GM23338 (cell line): ENCODE measurements around the gene TAF1B. TPM values are rescaled to one million over a fixed set of nuclear protein-coding genes. Genes with fewer than 3 reads are reported as not detected.

Experiments used
- ATAC-seq: fragments of 200-7000 bp; cut with Tn5 transposase; 3 replicates; pipeline ENCODE4 v1.9.1; 2020
- DNase-seq: peaks from one replicate; pipeline ENCODE4 v3.0.0-alpha.2; 2015; ENCODE audit warnings: low spot score
- H2AFZ ChIP-seq: fragments of 200-600 bp; sonication (generic); 2 replicates; pipeline ENCODE4 v1.8.0; 2016; ENCODE audit warnings: antibody characterized with exemption, mild to moderate bottlenecking, moderate library complexity
- H3F3A ChIP-seq: fragments of 200-600 bp; sonication (generic); replicated peaks from 2 replicates; pipeline ENCODE4 v1.8.0; 2017; ENCODE audit warnings: antibody characterized with exemption, mixed run types, low read depth
- H3K27ac ChIP-seq: fragments of 200-600 bp; sonication (generic); 2 replicates; pipeline ENCODE4 v1.6.1; 2016; ENCODE audit warnings: low read depth
- H3K27me3 ChIP-seq: fragments of 200-600 bp; sonication (generic); 2 replicates; pipeline ENCODE4 v1.8.0; 2016; ENCODE audit warnings: mild to moderate bottlenecking, mixed run types, moderate library complexity; ENCODE audit not compliant: insufficient read depth
- H3K36me3 ChIP-seq: fragments of 200-600 bp; sonication (generic); 2 replicates; pipeline ENCODE4 v1.8.0; 2016; ENCODE audit warnings: mild to moderate bottlenecking; ENCODE audit not compliant: insufficient read depth
- H3K4me1 ChIP-seq: fragments of 200-600 bp; sonication (generic); 2 replicates; pipeline ENCODE4 v1.8.0; 2016; ENCODE audit warnings: mild to moderate bottlenecking, moderate library complexity; ENCODE audit not compliant: insufficient read depth
- H3K4me2 ChIP-seq: fragments of 200-600 bp; sonication (generic); 2 replicates; pipeline ENCODE4 v1.7.1; 2017; ENCODE audit warnings: mixed run types
- H3K4me3 ChIP-seq: fragments of 200-600 bp; sonication (generic); 2 replicates; pipeline ENCODE4 v1.6.1; 2016; ENCODE audit warnings: mixed run types
- H3K79me2 ChIP-seq: fragments of 200-600 bp; sonication (generic); replicated peaks from 2 replicates; pipeline ENCODE4 v1.8.0; 2017; ENCODE audit warnings: mild to moderate bottlenecking; ENCODE audit not compliant: insufficient read depth
- H3K9me2 ChIP-seq: fragments of 200-600 bp; sonication (generic); 2 replicates; pipeline ENCODE4 v1.8.0; 2017; ENCODE audit not compliant: insufficient read depth
- H4K20me1 ChIP-seq: fragments of 200-600 bp; sonication (generic); replicated peaks from 2 replicates; pipeline ENCODE4 v1.8.0; 2017; ENCODE audit warnings: mild to moderate bottlenecking; ENCODE audit not compliant: insufficient read depth
- H3K27ac Mint-ChIP-seq: 2 replicates; pipeline ENCODE4 v1.8.0; 2020; ENCODE audit warnings: inconsistent platforms, mild to moderate bottlenecking, moderate library complexity, mixed read lengths
- H3K27me3 Mint-ChIP-seq: 3 replicates; pipeline ENCODE4 v1.8.0; 2022; ENCODE audit warnings: low read depth, mild to moderate bottlenecking, moderate library complexity, mixed read lengths, inconsistent platforms; ENCODE audit not compliant: insufficient read depth, poor library complexity
- H3K36me3 Mint-ChIP-seq: 3 replicates; pipeline ENCODE4 v1.8.0; 2021; ENCODE audit warnings: low read depth, mild to moderate bottlenecking, inconsistent platforms, moderate library complexity, mixed read lengths
- H3K4me1 Mint-ChIP-seq: 3 replicates; pipeline ENCODE4 v1.8.0; 2020; ENCODE audit warnings: mild to moderate bottlenecking, inconsistent platforms, mixed read lengths
- H3K4me3 Mint-ChIP-seq: 3 replicates; pipeline ENCODE4 v1.8.0; 2021; ENCODE audit warnings: moderate library complexity, mild to moderate bottlenecking, inconsistent platforms, mixed read lengths
- H3K9me3 Mint-ChIP-seq: 3 replicates; pipeline ENCODE4 v1.8.0; 2020; ENCODE audit warnings: moderate library complexity, mild to moderate bottlenecking, inconsistent platforms, mixed read lengths
- EZH2phosphoT487 ChIP-seq: fragments of 200-600 bp; sonication (generic); IDR thresholded peaks from one replicate; pipeline ENCODE4 v1.8.1; 2018; ENCODE audit warnings: antibody characterized with exemption; ENCODE audit not compliant: unreplicated experiment
- JUNB ChIP-seq: IDR thresholded peaks from one replicate; pipeline ENCODE4 v1.6.1; 2016; ENCODE audit warnings: antibody characterized with exemption; ENCODE audit not compliant: unreplicated experiment
- NANOG ChIP-seq: IDR thresholded peaks from 2 replicates; pipeline ENCODE4 v1.6.1; 2016; ENCODE audit warnings: antibody characterized with exemption, borderline replicate concordance
- POLR2AphosphoS5 ChIP-seq: IDR thresholded peaks from 2 replicates; pipeline ENCODE4 v1.6.1; 2016; ENCODE audit warnings: antibody characterized with exemption, low read depth
- STAT1 ChIP-seq: IDR thresholded peaks from one replicate; pipeline ENCODE4 v1.6.1; 2016; ENCODE audit warnings: antibody characterized with exemption; ENCODE audit not compliant: unreplicated experiment
- polyA plus RNA-seq: library from polyadenylated mRNA; unstranded; fragments of >200 nt; fragmentation: Nextera tagmentation; extraction: Ambion mirVana; gene quantifications from 2 replicates; pipeline ENCODE4 v1.2.1, GENCODE V29; 2016
- total RNA-seq: library from RNA; depleted of rRNA; stranded (reverse); fragments of >200 nt; shearing (Covaris generic); gene quantifications from 2 replicates; pipeline ENCODE4 v1.2.3, GENCODE V29; 2014
- TF ChIP-seq, protein P1 (sequence below), 2 experiments: fragments of 200-600 bp in 1 of 2; sonication (generic) in 1 of 2; conservative IDR thresholded peaks; 2 replicates each; pipeline versions ENCODE4 v1.5.1 to v1.6.1; 2016 to 2017; ENCODE audit warnings: antibody characterized with exemption in 2 of 2, low read depth in 2 of 2, mild to moderate bottlenecking in 2 of 2, moderate library complexity in 1 of 2
- TF ChIP-seq, protein P2 (sequence below): fragments of 250-450 bp; sonication (Bioruptor Pico); IDR thresholded peaks from 2 replicates; pipeline ENCODE4 v1.5.0; 2020; ENCODE audit warnings: mild to moderate bottlenecking, moderate library complexity
- TF ChIP-seq, protein P3 (sequence below): IDR thresholded peaks from 2 replicates; pipeline ENCODE4 v1.6.1; 2016; ENCODE audit warnings: antibody characterized with exemption

Gene TAF1B
- total and polyA plus RNA-seq, 2 experiments from 2014 or later: 22.2 to 28.9 TPM

DNA sequence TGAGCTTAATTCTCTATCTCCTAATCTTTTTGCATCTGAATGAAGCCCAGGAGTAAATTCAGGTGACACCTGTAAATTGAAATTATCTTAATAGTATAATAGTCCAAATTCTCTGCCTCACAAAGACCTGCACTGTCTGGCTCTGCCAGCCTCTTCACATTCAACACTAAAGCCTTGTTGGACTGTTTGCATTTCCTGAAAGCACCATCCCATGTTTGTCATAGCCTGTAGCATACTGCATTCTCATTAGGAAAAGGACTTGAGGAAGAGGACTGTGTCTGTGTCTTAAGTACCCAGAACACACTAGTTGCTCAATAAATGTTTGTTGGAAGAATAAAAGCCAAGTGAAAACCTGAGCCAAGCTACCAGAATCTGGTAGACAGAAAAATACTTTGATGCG, 65.4 kb downstream of the TAF1B start:
- Histone ChIP-seq H2AFZ (no peak overlapping the region), H3K4me3 (no peak overlapping the region), H3K27me3 (no peaks in the 10 kb centered on the region), H3K79me2 (no peaks in the 10 kb centered on the region), H3F3A (no peaks in the 10 kb centered on the region), H4K20me1 (no peaks in the 10 kb centered on the region), H3K4me1 (no peaks in the 10 kb centered on the region), H3K27ac (no peak overlapping the region), H3K36me3 (no peaks in the 10 kb centered on the region; the same call in 1 of the 2 replicates), H3K9me2 (no peaks in the 10 kb centered on the region), H3K4me2 (no peak overlapping the region)
- Mint-ChIP-seq H3K4me1 (no peaks in the 10 kb centered on the region), H3K9me3 (no peaks in the 10 kb centered on the region), H3K27me3 (no peaks in the 10 kb centered on the region), H3K4me3 (no peak overlapping the region), H3K27ac (no peak overlapping the region), H3K36me3 (no peaks in the 10 kb centered on the region; the same call in 2 of the 3 replicates)
- TF ChIP-seq, protein P1, sequence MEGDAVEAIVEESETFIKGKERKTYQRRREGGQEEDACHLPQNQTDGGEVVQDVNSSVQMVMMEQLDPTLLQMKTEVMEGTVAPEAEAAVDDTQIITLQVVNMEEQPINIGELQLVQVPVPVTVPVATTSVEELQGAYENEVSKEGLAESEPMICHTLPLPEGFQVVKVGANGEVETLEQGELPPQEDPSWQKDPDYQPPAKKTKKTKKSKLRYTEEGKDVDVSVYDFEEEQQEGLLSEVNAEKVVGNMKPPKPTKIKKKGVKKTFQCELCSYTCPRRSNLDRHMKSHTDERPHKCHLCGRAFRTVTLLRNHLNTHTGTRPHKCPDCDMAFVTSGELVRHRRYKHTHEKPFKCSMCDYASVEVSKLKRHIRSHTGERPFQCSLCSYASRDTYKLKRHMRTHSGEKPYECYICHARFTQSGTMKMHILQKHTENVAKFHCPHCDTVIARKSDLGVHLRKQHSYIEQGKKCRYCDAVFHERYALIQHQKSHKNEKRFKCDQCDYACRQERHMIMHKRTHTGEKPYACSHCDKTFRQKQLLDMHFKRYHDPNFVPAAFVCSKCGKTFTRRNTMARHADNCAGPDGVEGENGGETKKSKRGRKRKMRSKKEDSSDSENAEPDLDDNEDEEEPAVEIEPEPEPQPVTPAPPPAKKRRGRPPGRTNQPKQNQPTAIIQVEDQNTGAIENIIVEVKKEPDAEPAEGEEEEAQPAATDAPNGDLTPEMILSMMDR (conservative IDR thresholded peaks at IDR 0.05; ENCODE audit: low read depth in 2 of 2): no peak
- no peak for ATAC-seq
- DNase-seq: no peak

DNA sequence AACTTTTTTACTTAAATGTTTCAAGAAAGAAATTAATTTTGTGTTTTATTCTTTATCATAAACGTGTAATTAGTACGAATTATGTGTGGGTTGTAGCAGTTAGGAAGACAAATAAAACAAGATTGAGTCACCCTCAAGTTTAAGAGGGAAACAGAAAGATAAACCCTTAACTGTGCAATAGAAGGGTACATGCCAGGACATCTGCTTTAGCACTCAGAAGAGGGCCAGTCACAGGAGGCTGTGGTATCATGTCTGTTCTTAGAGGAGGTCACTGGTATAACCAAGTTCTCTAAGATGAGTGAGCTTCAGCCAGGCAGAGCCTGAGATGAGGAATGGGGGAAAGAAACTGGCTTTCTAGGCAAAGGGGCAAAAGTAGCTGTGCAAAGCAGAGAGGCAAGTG, 65.8 kb downstream of the TAF1B start:
- Mint-ChIP-seq H3K4me1 (no peaks in the 10 kb centered on the region), H3K9me3 (no peaks in the 10 kb centered on the region), H3K27ac (no peak overlapping the region), H3K36me3 (no peaks in the 10 kb centered on the region; the same call in 2 of the 3 replicates), H3K27me3 (no peaks in the 10 kb centered on the region), H3K4me3 (no peak overlapping the region)
- H2AFZ ChIP-seq: no peak overlapping the region
- ATAC-seq: no peak
- H4K20me1 ChIP-seq: no peaks in the 10 kb centered on the region
- no peak overlapping the region for H3K4me2 ChIP-seq
- H3K79me2 ChIP-seq: no peaks in the 10 kb centered on the region
- no peak for DNase-seq
- H3F3A ChIP-seq: no peaks in the 10 kb centered on the region
- no peaks in the 10 kb centered on the region; the same call in 1 of the 2 replicates for H3K36me3 ChIP-seq
- H3K27ac ChIP-seq: no peak overlapping the region
- H3K9me2 ChIP-seq: no peaks in the 10 kb centered on the region
- H3K4me3 ChIP-seq: no peak overlapping the region
- H3K4me1 ChIP-seq: no peaks in the 10 kb centered on the region
- no peaks in the 10 kb centered on the region for H3K27me3 ChIP-seq
- no peak for TF ChIP-seq POLR2AphosphoS5
- TF ChIP-seq JUNB: no peak
- TF ChIP-seq, protein P2, sequence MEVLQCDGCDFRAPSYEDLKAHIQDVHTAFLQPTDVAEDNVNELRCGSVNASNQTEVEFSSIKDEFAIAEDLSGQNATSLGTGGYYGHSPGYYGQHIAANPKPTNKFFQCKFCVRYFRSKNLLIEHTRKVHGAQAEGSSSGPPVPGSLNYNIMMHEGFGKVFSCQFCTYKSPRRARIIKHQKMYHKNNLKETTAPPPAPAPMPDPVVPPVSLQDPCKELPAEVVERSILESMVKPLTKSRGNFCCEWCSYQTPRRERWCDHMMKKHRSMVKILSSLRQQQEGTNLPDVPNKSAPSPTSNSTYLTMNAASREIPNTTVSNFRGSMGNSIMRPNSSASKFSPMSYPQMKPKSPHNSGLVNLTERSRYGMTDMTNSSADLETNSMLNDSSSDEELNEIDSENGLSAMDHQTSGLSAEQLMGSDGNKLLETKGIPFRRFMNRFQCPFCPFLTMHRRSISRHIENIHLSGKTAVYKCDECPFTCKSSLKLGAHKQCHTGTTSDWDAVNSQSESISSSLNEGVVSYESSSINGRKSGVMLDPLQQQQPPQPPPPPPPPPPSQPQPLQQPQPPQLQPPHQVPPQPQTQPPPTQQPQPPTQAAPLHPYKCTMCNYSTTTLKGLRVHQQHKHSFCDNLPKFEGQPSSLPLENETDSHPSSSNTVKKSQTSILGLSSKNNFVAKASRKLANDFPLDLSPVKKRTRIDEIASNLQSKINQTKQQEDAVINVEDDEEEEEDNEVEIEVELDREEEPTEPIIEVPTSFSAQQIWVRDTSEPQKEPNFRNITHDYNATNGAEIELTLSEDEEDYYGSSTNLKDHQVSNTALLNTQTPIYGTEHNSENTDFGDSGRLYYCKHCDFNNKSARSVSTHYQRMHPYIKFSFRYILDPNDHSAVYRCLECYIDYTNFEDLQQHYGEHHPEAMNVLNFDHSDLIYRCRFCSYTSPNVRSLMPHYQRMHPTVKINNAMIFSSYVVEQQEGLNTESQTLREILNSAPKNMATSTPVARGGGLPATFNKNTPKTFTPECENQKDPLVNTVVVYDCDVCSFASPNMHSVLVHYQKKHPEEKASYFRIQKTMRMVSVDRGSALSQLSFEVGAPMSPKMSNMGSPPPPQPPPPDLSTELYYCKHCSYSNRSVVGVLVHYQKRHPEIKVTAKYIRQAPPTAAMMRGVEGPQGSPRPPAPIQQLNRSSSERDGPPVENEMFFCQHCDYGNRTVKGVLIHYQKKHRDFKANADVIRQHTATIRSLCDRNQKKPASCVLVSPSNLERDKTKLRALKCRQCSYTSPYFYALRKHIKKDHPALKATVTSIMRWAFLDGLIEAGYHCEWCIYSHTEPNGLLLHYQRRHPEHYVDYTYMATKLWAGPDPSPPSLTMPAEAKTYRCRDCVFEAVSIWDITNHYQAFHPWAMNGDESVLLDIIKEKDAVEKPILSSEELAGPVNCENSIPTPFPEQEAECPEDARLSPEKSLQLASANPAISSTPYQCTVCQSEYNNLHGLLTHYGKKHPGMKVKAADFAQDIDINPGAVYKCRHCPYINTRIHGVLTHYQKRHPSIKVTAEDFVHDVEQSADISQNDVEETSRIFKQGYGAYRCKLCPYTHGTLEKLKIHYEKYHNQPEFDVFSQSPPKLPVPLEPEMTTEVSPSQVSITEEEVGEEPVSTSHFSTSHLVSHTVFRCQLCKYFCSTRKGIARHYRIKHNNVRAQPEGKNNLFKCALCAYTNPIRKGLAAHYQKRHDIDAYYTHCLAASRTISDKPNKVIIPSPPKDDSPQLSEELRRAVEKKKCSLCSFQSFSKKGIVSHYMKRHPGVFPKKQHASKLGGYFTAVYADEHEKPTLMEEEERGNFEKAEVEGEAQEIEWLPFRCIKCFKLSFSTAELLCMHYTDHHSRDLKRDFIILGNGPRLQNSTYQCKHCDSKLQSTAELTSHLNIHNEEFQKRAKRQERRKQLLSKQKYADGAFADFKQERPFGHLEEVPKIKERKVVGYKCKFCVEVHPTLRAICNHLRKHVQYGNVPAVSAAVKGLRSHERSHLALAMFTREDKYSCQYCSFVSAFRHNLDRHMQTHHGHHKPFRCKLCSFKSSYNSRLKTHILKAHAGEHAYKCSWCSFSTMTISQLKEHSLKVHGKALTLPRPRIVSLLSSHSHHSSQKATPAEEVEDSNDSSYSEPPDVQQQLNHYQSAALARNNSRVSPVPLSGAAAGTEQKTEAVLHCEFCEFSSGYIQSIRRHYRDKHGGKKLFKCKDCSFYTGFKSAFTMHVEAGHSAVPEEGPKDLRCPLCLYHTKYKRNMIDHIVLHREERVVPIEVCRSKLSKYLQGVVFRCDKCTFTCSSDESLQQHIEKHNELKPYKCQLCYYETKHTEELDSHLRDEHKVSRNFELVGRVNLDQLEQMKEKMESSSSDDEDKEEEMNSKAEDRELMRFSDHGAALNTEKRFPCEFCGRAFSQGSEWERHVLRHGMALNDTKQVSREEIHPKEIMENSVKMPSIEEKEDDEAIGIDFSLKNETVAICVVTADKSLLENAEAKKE (CRISPR knock-in tag): no peak
- TF ChIP-seq, protein P3, sequence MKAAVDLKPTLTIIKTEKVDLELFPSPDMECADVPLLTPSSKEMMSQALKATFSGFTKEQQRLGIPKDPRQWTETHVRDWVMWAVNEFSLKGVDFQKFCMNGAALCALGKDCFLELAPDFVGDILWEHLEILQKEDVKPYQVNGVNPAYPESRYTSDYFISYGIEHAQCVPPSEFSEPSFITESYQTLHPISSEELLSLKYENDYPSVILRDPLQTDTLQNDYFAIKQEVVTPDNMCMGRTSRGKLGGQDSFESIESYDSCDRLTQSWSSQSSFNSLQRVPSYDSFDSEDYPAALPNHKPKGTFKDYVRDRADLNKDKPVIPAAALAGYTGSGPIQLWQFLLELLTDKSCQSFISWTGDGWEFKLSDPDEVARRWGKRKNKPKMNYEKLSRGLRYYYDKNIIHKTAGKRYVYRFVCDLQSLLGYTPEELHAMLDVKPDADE: no peak
- no peak for TF ChIP-seq STAT1
- no peak for TF ChIP-seq NANOG
- TF ChIP-seq, protein P1 (conservative IDR thresholded peaks at IDR 0.05; ENCODE audit: low read depth in 2 of 2): no peak
- TF ChIP-seq EZH2phosphoT487: no peak
